ENCODE results near the gene SERF2.
A peak's percentile ranks its signal among the peaks of the same experiment; 100 is the strongest.
"Not testable (repeated sequence)": the region's sequence is repeated elsewhere in the genome, so short reads cannot be mapped to it uniquely, and the experiment has no call there.

Gene SERF2

DNA sequence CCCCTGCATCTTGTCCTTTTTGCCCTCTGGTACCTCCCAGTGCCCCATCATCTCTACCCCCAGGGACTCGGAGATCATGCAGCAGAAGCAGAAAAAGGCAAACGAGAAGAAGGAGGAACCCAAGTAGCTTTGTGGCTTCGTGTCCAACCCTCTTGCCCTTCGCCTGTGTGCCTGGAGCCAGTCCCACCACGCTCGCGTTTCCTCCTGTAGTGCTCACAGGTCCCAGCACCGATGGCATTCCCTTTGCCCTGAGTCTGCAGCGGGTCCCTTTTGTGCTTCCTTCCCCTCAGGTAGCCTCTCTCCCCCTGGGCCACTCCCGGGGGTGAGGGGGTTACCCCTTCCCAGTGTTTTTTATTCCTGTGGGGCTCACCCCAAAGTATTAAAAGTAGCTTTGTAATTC lies 1.5 kb downstream of the SERF2 start:
- DNase-seq (ENCODE audit: low spot score), result no peak

DNA sequence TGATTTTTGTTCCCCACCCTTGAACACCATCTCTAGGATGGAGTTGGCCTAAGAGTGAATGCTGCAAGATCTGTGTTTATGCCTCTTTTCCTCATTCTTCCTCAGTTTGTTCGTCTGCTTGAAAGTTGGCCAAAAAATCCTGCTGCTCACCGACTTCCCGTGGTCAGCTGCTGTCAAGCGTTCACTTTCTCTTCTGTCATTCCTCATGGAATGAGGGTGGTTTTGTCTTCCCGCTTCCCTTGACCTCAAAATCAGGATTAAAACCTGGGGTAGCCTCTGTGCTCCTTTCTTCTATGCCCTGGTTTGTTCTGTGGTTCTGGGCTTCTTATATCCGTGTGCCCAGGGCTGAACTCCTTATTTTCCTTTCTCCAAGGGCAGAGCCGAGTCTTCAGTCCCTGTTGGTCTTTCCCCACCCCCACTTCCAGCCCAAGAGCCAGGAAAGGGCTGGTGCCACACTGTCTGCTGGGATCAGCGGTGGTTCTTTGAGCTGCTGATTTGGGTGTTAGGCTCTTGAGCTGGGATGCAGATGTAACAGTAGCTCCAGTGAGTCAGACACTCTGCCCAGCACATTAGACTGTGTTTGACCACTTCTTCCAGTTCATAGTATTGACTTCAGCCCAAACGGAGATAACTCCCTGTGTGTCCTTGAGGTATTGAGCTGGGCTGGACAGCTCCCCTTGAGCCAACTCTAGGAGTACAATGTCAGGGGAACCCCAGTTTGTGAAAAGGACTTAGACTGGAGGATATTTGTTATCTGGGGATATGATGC lies 2.3 kb downstream of the SERF2 start:
- no peak for DNase-seq (ENCODE audit: low spot score)

DNA sequence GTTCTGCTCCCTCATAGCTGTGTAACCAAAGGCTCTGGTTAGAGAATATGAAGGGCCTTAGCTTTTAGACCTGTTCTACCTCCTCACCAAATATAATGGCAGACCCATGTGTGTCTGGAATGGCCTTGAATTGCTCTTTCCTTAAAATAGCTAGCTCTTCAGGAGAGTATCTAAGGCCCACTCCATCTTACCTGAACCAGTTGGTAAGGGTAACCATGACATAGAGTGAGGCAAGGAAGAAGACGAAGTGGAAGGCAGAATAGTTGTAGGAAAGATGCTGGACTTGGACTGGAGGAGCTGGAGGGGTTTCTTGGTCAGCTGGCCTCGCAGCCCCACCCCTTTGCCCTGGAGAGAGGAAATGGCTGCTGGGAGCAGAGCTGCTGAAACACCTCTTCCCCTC lies 3.1 kb downstream of the SERF2 start:
- no peak for DNase-seq (ENCODE audit: low spot score)

DNA sequence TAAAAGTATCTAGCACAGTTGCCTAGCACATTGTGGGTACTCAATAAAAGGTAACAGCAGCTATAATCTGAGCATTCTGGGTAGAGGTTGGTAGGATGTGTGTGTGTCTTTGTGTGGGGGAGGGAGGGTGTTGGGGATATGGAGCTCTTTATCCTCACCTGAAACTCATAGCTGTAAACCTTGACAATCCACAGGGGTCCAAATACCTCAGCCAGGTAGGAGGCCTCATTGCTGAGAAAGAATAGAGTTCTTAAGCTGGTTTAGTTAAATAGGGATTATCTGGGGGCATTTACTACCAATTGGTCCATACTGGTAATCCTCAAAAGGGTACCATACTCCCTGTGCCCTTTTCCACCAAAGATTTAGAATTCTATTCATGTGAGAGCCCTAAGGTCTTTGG lies 3.9 kb downstream of the SERF2 start:
- no peak for DNase-seq (ENCODE audit: low spot score)

DNA sequence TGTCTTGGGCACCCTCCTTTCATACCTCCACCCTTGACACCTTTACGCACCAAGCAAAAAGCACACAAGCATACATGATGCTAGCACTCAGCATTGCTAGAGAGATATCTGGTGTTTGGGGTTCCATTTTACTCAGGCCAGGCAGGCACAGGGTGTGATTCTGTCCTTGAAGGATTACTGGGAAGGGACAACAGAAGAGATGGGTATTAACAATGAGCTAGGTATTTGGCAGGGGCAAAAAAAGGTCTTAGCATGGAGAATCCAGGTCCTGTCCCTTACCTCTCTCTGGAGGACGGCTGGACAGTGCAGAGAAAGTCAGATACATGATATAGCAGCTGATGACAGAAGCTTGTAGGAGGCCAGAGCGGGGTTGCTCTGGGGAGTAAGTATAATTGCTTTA lies 4.4 kb downstream of the SERF2 start:
- DNase-seq (ENCODE audit: low spot score), result no peak

DNA sequence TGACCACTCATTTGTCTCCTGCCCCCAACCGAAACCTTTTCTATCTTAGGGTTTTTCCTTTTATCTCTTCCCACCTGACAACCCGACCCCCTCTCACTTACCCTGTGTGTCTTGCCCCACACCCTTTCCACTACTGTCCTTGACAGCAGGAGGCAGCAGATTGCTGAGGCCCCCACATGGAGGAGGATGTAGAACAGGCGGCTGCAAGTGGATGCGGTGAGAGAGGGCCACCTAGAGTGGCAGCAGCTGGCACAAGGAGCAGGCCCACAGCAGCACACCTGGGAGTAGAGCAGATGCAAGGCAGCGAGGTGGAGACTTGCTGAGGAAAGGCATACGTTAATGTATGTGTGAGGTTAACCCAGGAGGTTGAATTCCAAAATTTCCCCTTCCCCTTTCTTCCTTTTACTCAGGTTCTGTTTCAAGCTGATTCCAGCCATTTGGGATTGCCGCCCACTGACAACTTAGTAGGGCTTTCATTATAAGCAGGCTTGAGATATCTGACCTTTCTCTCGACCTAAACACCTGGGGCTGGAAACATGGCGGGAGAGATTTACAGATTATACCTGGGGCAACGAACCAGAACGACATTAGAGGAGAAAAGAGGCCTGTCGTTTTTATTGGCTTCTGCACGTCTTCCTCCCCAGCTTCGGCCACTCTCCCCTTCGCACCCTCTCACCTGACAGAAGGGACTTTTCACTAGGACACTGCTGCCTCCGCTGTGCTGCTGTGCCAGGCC lies 7.3 kb downstream of the SERF2 start:
- peak; percentile 41 for DNase-seq (ENCODE audit: low spot score)

DNA sequence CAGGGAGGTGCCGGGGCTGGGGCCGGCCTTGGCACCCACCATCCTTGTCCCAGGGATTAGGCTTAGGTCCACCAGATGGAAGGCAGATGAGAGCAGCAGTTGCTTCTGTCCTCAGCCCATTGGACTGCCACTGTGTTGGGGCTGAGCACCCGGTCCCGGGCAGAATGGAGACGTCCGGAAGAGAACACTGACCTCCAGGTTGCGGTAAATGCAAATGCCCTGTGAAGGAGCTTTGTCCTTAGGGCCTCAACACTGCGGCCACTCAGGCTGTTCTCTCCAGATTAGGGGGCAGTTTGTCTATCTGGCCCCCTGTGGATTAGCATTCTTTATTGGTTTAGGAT lies 7.8 kb downstream of the SERF2 start, which contains the start of gene SERINC4:
TSS of gene SERINC4 (minus strand) at position 276 of the 341 bp plus-strand sequence. CDS start at position 42, 234 bp downstream.
- no peak for DNase-seq (ENCODE audit: low spot score)

DNA sequence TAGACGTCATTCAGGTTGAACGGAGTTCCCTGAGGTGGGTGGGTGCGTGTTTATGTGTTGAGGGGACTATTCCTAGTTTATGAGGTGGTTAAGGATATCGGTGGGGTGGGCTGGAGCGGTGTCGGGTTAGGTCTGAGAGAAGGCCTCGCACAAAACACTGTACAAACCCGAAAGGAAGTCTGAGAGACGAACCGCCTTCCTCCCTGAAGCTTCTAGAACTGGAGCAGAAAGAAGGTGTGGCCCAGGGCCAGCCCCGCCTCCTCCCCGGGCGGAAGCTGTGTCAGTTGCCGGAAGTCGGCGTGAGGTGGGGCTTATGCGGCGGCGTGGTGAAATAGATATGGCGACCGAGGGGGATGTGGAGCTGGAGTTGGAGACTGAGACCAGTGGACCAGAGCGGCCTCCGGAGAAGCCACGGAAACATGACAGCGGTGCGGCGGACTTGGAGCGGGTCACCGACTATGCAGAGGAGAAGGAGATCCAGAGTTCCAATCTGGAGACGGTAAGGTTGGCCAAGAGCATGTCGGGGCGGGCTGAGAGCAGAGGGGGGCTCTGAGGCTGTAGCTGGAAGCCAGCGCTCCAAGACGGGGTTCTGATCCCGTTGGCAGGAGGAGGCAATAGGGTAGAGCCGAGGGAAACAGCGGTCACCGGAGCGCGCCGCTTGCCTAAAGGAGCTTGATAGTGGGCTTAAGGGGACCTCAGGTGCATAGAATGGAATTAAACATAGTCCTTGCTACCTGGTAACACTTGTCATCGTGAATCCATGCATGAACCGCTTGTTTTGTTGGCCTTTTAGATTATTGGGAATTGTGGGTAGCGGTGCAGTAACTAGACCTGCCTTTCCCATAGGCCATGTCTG lies 8.4 kb downstream of the SERF2 start, which contains the start of gene HYPK:
TSS of gene HYPK (plus strand) at position 314 of the 856 bp plus-strand sequence. CDS start at position 338, 24 bp downstream.
- DNase-seq (ENCODE audit: low spot score), result peak; percentile 87

DNA sequence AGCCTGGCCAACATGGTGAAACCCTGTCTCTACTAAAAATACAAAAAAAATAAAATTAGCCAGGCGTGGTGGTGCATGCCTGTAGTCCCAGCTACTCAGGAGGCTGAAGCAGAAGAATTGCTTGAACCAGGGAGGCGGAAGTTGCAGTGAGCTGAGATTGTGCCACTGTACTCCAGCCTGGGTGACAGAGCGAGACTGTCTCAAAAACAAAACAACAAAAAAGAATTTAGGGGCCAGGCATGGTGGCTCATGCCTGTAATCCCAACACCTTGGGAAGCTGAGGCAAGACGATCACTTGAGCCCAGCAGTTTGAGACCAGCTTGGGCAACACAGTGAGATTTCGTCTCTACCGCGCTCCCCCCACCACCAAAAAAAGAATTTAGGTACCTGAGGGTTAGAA lies 10.6 kb downstream of the SERF2 start:
- not testable (repeated sequence) for DNase-seq (ENCODE audit: low spot score)

DNA sequence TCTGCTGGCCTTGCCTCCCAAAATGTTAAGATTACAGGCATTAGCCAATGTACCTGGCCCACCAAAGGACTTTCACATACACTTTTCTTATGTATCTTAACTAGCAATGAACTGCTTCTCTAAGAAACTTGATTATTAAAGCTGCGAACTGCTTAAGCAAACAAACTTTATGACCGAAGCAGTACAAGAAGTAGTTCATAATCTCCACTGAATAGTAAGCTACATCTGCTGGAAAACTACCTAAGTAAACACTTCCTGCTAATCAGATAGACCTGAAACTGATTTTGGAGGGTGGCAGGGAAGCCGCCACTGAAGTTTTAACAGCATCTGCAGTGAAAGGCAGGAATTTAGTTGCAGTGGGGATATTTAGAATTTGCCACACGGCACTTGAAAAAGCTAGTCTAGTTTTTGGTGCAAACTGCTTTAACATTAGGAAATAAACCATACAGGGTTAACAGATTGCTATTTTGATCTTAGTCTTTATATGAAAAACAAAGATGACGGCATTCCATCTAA lies 16.4 kb downstream of the SERF2 start:
- no peak for DNase-seq (ENCODE audit: low spot score)

DNA sequence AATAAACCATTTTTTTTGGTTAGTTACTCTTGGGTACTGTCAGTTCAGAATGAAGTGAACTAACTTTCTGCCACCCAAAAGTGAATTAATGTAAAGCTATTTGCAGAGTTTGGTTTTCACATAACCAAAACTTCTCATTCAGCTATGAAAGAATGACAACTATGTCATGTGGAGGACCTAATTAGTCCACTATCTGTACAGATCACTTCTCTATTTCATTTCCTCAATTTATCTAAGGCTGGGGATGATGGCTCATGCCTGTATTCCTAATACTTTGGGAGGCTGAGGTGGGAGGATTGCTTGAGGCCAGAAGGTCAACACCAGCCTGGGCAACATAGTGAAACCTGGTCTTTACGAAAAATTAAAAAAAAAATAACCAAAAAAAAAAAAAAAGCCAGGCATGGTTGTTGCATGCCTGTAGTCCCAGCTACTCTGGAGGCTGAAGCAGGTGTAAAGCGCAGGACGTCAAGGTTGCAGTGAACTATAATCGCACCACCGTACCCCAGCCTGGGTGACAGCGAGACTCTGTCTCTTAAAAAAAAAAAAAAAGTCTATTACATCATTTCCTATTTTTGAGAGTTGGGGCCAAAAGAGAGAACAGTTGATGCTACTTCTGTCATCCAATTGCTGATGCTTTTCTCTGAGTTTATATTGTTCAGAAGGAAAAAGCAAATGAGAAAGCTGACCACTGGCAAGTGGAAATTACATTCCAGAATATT lies 17.0 kb downstream of the SERF2 start:
- peak; percentile 68 for DNase-seq (ENCODE audit: low spot score)

DNA sequence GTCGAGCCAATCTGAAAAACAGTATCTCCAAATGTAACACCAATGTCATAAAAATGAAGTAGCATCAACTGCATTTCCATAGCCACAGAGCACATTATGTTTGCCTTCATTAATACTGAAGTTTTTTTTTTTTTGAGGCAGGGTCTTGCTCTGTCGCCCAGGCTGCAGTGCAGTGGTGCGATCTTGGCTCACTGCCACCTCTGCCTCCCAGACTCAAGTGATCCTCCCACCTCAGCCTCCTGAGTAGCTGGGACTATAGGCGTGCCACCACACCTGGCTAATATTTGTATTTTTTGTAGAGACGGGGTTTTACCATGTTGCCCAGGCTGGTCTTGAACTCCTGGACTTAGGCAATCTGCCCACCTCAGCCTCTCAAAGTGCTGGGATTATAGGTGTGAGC lies 22.9 kb downstream of the SERF2 start:
- DNase-seq (ENCODE audit: low spot score), result not testable (repeated sequence)

DNA sequence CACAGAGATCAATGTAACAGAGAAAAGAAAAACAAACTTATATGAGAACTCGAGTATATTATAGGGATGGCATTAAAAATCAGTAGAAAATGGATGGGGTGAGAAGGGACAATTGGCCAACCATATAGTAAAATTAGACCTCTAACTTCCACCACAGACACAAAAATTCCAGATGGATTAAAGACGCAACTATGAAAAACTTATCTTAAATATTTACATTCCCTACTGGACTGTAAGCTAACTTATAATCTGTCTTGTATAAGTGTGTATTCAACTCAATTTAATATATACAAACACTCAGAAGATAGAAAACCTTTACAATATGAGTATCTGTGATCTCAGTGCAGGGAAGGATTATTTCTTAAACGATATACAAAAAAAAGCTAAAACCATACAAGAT lies 29.4 kb downstream of the SERF2 start:
- no peak for DNase-seq (ENCODE audit: low spot score)

DNA sequence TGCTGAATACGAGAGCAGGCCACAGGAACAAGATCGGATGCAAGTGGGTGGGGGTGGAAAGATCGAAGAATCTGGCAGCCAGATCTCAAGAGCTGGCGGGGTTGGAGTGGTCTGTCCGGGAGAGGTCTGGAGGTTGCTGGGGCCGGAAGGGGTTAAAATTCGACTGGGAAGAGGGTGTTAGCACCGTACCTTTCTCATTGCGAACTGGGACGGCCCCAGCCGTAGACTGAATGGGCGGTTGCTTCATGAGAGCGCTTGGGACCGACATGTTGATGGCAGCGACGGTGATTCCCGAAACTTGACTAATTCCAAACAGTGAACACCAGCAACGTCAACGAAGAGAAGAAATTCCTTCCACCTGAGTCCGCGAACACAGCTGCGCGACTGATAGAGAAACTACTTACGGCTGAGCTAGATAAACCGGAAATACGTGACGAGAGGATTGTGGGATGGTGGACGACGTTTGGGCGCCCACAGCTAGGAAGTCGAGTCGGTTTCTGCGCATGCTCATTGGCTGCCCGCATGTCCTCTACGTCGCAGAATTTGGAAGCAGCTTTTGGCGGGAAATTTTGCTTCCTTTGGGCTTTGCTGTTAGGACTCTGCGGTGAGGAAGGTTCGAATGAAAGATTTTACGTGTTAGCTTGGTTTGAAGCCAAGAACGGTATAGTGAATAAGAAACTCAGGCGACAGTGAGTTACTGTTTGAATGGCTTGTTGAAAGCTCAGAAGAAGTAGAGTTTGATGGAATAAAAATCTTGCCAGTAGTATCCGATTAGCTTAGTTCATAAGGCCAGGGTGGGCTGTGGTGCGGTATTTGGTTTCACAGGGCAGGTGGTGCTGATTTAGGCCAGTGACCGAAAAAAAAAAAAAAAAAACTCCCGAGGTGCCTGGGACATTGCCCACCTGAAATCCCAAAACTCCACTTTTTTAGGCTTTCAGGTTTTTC lies 32.5 kb downstream of the SERF2 start, which contains the start of gene MFAP1:
TSS of gene MFAP1 (minus strand) at position 389 of the 945 bp plus-strand sequence. CDS start at position 268, 121 bp downstream.
- DNase-seq (ENCODE audit: low spot score), result peak; percentile 93

DNA sequence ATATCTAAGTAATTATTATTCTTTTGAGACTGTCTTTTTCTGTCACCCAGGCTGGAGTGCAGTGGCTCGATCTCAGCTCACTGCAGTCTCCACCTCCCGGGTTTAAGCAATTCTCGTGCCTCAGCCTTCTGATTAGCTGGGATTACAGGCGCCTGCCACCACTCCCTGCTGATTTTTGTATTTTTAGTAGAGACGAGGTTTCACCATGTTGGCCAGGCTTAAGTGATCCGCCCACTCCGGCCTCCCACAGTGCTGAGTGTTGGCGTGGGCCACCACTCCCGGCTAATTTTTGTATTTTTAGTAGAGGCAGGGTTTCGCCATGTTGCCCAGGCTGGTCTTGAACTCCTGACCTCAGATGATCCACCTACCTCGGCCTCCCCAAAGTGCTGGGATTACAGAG lies 33.2 kb downstream of the SERF2 start:
- not testable (repeated sequence) for DNase-seq (ENCODE audit: low spot score)

DNA sequence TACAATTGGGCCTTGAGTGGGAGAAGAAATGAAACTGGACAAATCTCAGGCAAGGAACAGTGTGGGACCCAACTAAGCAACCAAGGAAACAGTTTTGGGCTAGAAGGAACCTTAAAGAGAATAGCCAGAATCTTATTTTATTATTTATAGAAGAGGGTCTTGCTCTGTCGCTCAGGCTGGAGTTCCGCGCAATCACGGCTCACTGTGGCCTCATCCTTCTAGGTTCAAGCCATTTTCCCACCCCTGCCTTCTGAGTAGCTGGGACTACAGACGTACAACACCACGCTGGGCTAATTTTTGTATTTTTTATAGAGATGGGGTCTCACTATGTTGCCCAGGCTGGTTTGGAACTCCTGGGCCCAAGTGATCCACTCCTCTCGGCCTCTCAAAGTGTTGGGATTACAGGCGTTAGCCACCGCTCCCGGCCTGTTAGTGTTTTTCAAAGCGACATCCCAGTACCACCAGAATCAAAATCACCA lies 33.9 kb downstream of the SERF2 start:
- no peak for DNase-seq (ENCODE audit: low spot score)

DNA sequence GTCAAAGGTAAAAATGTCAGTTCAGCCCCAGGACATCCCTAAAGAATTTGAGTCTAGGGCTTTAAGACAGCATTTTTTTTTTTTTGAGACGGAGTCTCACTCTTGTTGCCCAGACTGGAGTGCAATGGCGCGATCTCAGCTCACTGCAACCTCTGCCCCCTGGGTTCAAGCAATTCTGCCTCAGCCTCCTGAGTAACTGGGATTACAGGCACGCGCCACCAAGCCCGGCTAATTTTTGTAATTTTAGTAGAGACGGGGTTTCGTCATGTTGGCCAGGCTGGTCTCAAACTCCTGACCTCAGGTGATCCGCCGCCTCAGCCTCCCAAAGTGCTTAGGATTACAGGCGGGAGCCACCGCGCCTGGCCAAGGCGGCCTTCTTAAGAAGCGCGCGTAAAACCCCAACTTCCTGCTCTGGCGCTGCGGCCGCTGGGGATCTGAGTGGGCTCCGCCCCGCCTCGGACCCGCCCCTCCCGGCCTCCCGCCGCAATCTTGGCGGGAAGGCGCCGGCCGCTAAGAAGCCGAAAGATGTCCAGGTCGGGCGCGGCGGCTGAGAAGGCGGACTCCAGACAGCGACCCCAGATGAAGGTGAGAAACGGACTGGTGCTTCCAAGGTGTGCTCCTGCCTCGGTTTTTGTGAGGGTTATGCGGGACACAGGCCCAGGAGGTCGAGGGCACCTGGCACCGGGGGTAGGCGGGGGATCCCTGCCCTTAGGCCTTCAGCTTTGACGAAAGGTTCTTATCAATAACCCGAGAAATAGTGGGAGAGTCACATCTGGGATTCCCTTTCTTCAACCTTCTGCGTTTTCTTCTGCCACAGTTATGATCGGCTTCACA lies 34.6 kb downstream of the SERF2 start, which contains the start of gene WDR76:
TSS of gene WDR76 (plus strand) at position 495 of the 834 bp plus-strand sequence. CDS start at position 526, 31 bp downstream.
- DNase-seq (ENCODE audit: low spot score), result peak; percentile 79

DNA sequence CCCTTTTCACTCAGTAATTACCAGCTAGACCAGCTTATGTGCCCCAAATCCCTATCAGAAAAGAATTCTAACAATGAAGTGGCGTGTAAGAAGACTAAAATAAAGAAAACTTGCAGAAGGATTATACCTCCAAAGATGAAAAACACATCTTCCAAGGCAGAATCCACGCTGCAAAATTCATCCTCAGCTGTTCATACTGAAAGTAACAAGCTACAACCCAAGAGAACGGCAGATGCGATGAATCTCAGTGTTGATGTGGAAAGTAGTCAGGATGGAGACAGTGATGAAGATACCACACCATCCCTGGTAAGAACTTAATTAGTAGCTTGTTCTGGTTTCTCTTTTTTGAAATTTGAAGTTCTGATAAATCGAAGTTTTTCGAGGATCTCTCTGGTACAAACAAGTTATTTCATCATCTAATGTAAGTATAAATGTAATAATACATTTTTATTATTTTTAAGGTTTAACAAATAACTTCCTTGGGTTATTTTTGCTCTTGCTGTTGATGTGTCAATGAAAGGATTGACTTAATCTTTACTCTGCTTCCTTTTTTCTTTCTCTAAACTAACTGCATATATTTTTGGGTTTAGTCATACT lies 36.0 kb downstream of the SERF2 start:
- DNase-seq (ENCODE audit: low spot score), result peak; percentile 22
